SK-N-SH (cell line): ENCODE measurements around the gene THAP3.
"Not testable (repeated sequence)": the region's sequence is repeated elsewhere in the genome, so short reads cannot be mapped to it uniquely, and the experiment has no call there.

Experiments
- FOXM1 ChIP-seq: IDR thresholded peaks from 2 replicates; pipeline ENCODE4 v1.4.0; 2012; ENCODE audit warnings: low read depth, mild to moderate bottlenecking
- GATA2 ChIP-seq: sonication (generic); formaldehyde crosslinking; IDR thresholded peaks from 2 replicates; pipeline ENCODE4 v1.5.0; 2020; ENCODE audit warnings: mild to moderate bottlenecking, missing genetic modification reagents
- MXI1 ChIP-seq: IDR thresholded peaks from 2 replicates; pipeline ENCODE4 v1.6.1; 2012; ENCODE audit warnings: mild to moderate bottlenecking, low read depth, low read length, improper control_type of control experiment
- NRF1 ChIP-seq: IDR thresholded peaks from 2 replicates; pipeline ENCODE4 v1.6.1; 2012; ENCODE audit warnings: low read depth, mild to moderate bottlenecking, low read length
- PBX3 ChIP-seq: IDR thresholded peaks from 2 replicates; pipeline ENCODE4; 2012
- POLR2AphosphoS5 ChIP-seq: IDR thresholded peaks from 2 replicates; pipeline ENCODE4 v1.6.1; 2012; ENCODE audit warnings: low read depth, low read length
- RAD21 ChIP-seq: IDR thresholded peaks from 2 replicates; pipeline ENCODE4 v1.6.1; 2012; ENCODE audit warnings: mild to moderate bottlenecking, low read length
- REST ChIP-seq: IDR thresholded peaks from 2 replicates; pipeline ENCODE4 v1.6.1; 2012; ENCODE audit warnings: mild to moderate bottlenecking, low read depth, low read length, moderate library complexity
- RFX5 ChIP-seq: IDR thresholded peaks from 2 replicates; pipeline ENCODE4 v1.6.1; 2012; ENCODE audit warnings: mild to moderate bottlenecking, improper control_type of control experiment, low read length
- SIN3A ChIP-seq: IDR thresholded peaks from 2 replicates; pipeline ENCODE4 v1.6.1; 2012; ENCODE audit warnings: low read depth, mild to moderate bottlenecking, low read length, moderate library complexity, borderline replicate concordance
- TAF1 ChIP-seq: IDR thresholded peaks from 2 replicates; pipeline ENCODE4 v1.6.1; 2012; ENCODE audit warnings: low read depth, mild to moderate bottlenecking, low read length, moderate library complexity, borderline replicate concordance
- USF1 ChIP-seq: IDR thresholded peaks from 2 replicates; pipeline ENCODE4 v1.4.0; 2012; ENCODE audit warnings: low read depth, borderline replicate concordance
- TF ChIP-seq, protein P1 (sequence below): fragments of 200-600 bp; sonication (generic); IDR thresholded peaks from 2 replicates; pipeline ENCODE4 v1.6.1; 2017; ENCODE audit warnings: antibody characterized with exemption, mild to moderate bottlenecking, moderate library complexity
- TF ChIP-seq, protein P2 (sequence below): IDR thresholded peaks from 2 replicates; pipeline ENCODE4 v1.4.0; 2012; ENCODE audit warnings: low read depth

- TF ChIP-seq, protein P1, sequence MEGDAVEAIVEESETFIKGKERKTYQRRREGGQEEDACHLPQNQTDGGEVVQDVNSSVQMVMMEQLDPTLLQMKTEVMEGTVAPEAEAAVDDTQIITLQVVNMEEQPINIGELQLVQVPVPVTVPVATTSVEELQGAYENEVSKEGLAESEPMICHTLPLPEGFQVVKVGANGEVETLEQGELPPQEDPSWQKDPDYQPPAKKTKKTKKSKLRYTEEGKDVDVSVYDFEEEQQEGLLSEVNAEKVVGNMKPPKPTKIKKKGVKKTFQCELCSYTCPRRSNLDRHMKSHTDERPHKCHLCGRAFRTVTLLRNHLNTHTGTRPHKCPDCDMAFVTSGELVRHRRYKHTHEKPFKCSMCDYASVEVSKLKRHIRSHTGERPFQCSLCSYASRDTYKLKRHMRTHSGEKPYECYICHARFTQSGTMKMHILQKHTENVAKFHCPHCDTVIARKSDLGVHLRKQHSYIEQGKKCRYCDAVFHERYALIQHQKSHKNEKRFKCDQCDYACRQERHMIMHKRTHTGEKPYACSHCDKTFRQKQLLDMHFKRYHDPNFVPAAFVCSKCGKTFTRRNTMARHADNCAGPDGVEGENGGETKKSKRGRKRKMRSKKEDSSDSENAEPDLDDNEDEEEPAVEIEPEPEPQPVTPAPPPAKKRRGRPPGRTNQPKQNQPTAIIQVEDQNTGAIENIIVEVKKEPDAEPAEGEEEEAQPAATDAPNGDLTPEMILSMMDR, result not testable (repeated sequence)
- not testable (repeated sequence) for TF ChIP-seq GATA2 (CRISPR knock-in tag); NRF1; RFX5; RAD21; PBX3; USF1; MXI1; TAF1; FOXM1; POLR2AphosphoS5; SIN3A; REST
- TF ChIP-seq, protein P2, sequence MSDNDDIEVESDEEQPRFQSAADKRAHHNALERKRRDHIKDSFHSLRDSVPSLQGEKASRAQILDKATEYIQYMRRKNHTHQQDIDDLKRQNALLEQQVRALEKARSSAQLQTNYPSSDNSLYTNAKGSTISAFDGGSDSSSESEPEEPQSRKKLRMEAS, result not testable (repeated sequence)
Observed at GRCh38 chr1:6636778-6637177, 12.1 kb downstream of the THAP3 start.
